Measurements from ENCODE around the gene PTX4.

GRCh38 chr16:1447965-1448364 is 40.8 kb downstream of the PTX4 start:
- TF ChIP-seq POLR2A (IDR thresholded peaks at IDR 0.05): no peak
- TF ChIP-seq POLR2AphosphoS5 (IDR thresholded peaks at IDR 0.05): no peak
- TF ChIP-seq CTCF (IDR thresholded peaks at IDR 0.05): no peak
- no peak for TF ChIP-seq EP300 (IDR thresholded peaks at IDR 0.05)

Data from gastroesophageal sphincter (tissue), 3 donors.